ENCODE measurements around the gene MSH2.

GRCh38 chr2:47497843-47498460 is 95.0 kb downstream of the MSH2 start:
- no peak for TF ChIP-seq CTCF (IDR thresholded peaks at IDR 0.05; ENCODE audit: insufficient read depth, low read depth, low read length)
- no peak for TF ChIP-seq EZH2 (IDR thresholded peaks at IDR 0.05; ENCODE audit: insufficient read depth, low read length)

All from astrocyte (in vitro differentiated cells and primary cell).